ENCODE measurements around the gene CTSS.

CTSS gene

DNA sequence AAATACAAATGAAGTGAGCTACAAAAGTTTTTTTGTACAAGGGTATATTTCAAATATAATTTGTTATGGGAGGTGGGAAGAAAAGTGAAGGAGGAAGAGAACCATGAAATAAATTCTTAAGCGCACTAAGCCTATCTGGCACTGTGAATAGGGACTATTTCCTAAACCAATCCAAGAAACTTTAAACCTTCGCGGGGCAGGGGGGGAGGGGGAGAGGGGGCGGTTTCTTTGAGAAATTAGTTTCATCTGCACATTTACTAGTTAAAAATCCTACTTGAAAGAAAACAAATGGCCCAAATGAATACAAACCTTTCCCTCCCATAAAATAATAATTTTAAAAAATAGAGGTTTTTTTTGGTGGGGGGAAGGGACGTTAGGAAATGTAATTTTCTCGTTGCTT is 69.0 kb downstream of the CTSS start:
- DNase-seq: no peak

- DNase-seq: no peak
These were observed 69.4 kb downstream of the CTSS start for GRCh38 chr1:150696162-150696561.

GRCh38 chr1:150695561-150695960 is 70.0 kb downstream of the CTSS start:
- DNase-seq: no peak

GRCh38 chr1:150692720-150693119 is 72.9 kb downstream of the CTSS start:
- no peak for DNase-seq

DNA sequence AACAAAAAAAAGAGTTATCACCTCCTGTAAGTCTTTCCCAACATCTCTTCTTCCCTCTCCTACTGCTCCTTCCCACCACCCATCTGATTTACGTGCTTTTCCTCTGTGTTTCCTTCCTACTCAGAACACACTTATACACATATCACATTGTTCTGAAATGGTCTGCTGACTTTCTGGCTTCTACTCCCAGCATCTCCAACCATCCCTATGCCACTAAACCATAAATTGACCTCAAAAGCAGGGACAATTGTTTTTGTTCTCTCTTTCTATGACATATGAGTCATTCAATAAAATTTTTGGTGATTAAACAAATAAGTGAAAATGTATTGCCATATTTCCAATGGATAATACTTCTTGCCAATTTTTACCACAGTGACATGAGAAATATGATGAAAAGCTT is 76.8 kb downstream of the CTSS start:
- DNase-seq: no peak

GRCh38 chr1:150686275-150686674 is 79.3 kb downstream of the CTSS start:
- no peak for DNase-seq

DNA sequence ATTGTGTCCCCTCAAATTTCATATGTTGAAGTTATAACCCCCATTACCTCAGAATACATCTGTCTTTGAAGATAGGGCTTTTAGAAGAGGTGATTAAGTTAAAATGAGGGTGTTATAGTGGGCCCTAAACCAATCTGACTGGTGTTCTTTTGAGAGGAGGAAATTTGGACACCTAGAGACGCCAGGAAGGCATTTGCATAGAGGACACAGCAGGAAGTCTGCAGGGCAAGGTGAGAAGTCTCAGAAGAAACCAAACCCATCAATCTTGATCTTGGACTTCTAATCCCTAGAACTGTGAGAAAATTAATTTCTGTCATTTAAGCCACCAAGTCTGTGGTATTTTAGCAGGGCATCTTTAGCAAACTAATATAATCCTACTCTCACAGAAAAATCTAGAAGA is 81.7 kb downstream of the CTSS start:
- DNase-seq: no peak

Measured in NCI-H1694 (cell line).